ENCODE data around the gene BHLHE41. TPM values are rescaled to one million over a fixed set of nuclear protein-coding genes. Genes with fewer than 3 reads are reported as not detected.

Gene BHLHE41
- total and polyA plus RNA-seq, 2 of the 8 experiments (the other 6 are each of a cell fraction or from before 2014, with no cell fraction given), result 1.1 to 3.4 TPM

DNA sequence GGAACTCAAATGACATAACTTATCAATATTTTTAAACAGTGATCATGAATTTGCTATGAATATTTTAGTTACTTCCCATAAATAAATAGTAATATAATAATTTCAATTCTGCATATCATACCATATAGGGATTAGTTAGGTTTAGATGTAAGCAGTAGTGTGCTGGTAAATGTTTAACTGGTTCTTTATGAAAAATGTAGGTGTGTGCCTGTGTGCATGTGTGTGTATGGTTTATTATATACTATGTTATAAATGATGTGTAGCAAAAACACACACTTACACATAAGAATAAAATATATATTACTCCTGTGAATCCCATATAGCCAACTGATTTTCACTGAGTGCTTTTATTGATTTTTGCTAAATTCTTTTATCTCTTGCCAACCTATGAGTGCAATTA lies 14.0 kb upstream of the BHLHE41 start:
- ChIA-PET POLR2A (ENCODE audit: partially characterized antibody) (no interaction called here), CTCF (ENCODE audit: partially characterized antibody) (no interaction called here)
- H3K4me3 ChIP-seq (ENCODE audit: extremely low read depth in 1 of 4, insufficient read depth in 2 of 4, low read depth in 3 of 4, low read length in 4 of 4), result no peak overlapping the region
- H2BK120ac ChIP-seq (replicated peaks; ENCODE audit: low read depth, low read length), result no peak overlapping the region
- no peak overlapping the region for H3K18ac ChIP-seq (ENCODE audit: extremely low read depth, low read length)
- H3K4ac ChIP-seq (replicated peaks; ENCODE audit: insufficient read length, low read depth, low read length), result no peak overlapping the region
- no peak overlapping the region for H3K27ac ChIP-seq (ENCODE audit: low read depth, low read length)
- H4K5ac ChIP-seq (ENCODE audit: insufficient read length, low read depth, low read length), result no peak overlapping the region
- no peaks in the 10 kb centered on the region; the same call in 1 of the 2 replicates for H3K23me2 ChIP-seq (ENCODE audit: low read depth, low read length)
- H3K79me2 ChIP-seq (ENCODE audit: control insufficient read depth in 1 of 2, insufficient read depth in 2 of 2, low read length in 2 of 2), result no peaks in the 10 kb centered on the region
- TF ChIP-seq HDAC2 (IDR thresholded peaks at IDR 0.05; ENCODE audit: borderline replicate concordance in 1 of 2, low read depth in 2 of 2, low read length in 2 of 2), result no peak
- TF ChIP-seq ATF2 (IDR thresholded peaks at IDR 0.05; ENCODE audit: low read length), result no peak
- no peak overlapping the region for H2BK12ac ChIP-seq (ENCODE audit: low read depth, low read length)
- H2AFZ ChIP-seq (ENCODE audit: low read length), result no peak overlapping the region
- H2BK5ac ChIP-seq (ENCODE audit: low read depth, low read length), result no peak overlapping the region
- H2BK20ac ChIP-seq (ENCODE audit: low read length), result no peak overlapping the region
- H3K27me3 ChIP-seq (replicated peaks in 1 of 4; ENCODE audit: control insufficient read depth in 3 of 4, extremely low read depth in 1 of 4, insufficient read depth in 3 of 4, low read length in 3 of 4), result no peaks in the 10 kb centered on the region
- H3K4me2 ChIP-seq (ENCODE audit: insufficient read depth in 1 of 2, low read depth in 2 of 2, low read length in 2 of 2), result no peak overlapping the region
- H4K91ac ChIP-seq (replicated peaks; ENCODE audit: insufficient read length, low read length), result no peak overlapping the region
- no peak overlapping the region for H2AK5ac ChIP-seq (ENCODE audit: low read depth, low read length)
- no peak overlapping the region for H2BK15ac ChIP-seq (ENCODE audit: low read length)
- peaks cover 0 to 3% (median under 1%) of the 10 kb centered on the region in 4 experiments; a peak in 2 of 7 replicates for H3K4me1 ChIP-seq (replicated peaks in 1 of 4; ENCODE audit: control insufficient read depth in 3 of 4, insufficient read depth in 4 of 4, low read length in 3 of 4)
- H3K9ac ChIP-seq (replicated peaks in 1 of 4; ENCODE audit: extremely low read depth in 1 of 4, low read depth in 3 of 4, low read length in 3 of 4), result no peak overlapping the region
- no peaks in the 10 kb centered on the region for H3K36me3 ChIP-seq (ENCODE audit: control insufficient read depth in 2 of 4, insufficient read depth in 4 of 4, low read length in 3 of 4)
- no peak for FAIRE-seq
- H3K79me1 ChIP-seq (ENCODE audit: low read depth, low read length), result no peaks in the 10 kb centered on the region
- H3K23ac ChIP-seq (ENCODE audit: insufficient read length), result no peak overlapping the region
- no peaks in the 10 kb centered on the region for H3K9me3 ChIP-seq (ENCODE audit: insufficient read depth in 2 of 2, low read depth in 1 of 2, low read length in 1 of 2)
- no peaks in the 10 kb centered on the region for H4K20me1 ChIP-seq (replicated peaks in 1 of 2; ENCODE audit: control insufficient read depth in 1 of 2, insufficient read depth in 2 of 2, low read length in 2 of 2)
- H3K56ac ChIP-seq (replicated peaks; ENCODE audit: insufficient read length, low read depth, low read length), result no peak overlapping the region
- H3K14ac ChIP-seq (ENCODE audit: insufficient read length), result no peak overlapping the region
- no peak overlapping the region for H4K8ac ChIP-seq (ENCODE audit: extremely low read depth, insufficient read depth, low read length)
- DNase-seq (ENCODE audit: low read depth in 1 of 2, low spot score in 2 of 2), result no peak

Data from H1 (cell line).